Right atrium auricular region (tissue), 2 donors: Measurements from ENCODE around the gene TFEB. TPM values are rescaled to one million over a fixed set of nuclear protein-coding genes. Genes with fewer than 3 reads are reported as not detected.

Experiments
- DNase-seq: peaks from one replicate; pipeline ENCODE4 v3.0.0-alpha.2; 2019; ENCODE audit warnings: low spot score
- H3K27ac ChIP-seq, 2 donors: fragments of 200-600 bp; sonication (generic); 1 replicate in 1 of 2; 2 replicates in 1 of 2; pipeline ENCODE4 v1.5.1; 2016 to 2019
- H3K27me3 ChIP-seq, 2 donors: fragments of 200-600 bp; sonication (generic); one replicate each; pipeline versions ENCODE4 v1.5.1 to v1.6.0; 2017 to 2019
- H3K36me3 ChIP-seq: fragments of 200-600 bp; sonication (generic); one replicate; pipeline ENCODE4 v1.5.1; 2016
- H3K4me1 ChIP-seq, 2 donors: fragments of 200-600 bp; sonication (generic); one replicate each; pipeline versions ENCODE4 v1.5.1 to v1.6.0; 2017 to 2019
- H3K4me3 ChIP-seq, 2 donors: fragments of 200-600 bp; sonication (generic); 1 replicate in 1 of 2; 2 replicates in 1 of 2; pipeline ENCODE4 v1.5.1; 2017 to 2019; ENCODE audit warnings: mild to moderate bottlenecking in 1 of 2, moderate library complexity in 1 of 2
- H3K9me3 ChIP-seq, 2 donors: fragments of 200-600 bp; sonication (generic); one replicate each; pipeline ENCODE4 v1.5.1; 2019
- total RNA-seq, 2 donors: library from RNA; depleted of rRNA; stranded (reverse); fragments of >200 nt; gene quantifications; one replicate each; pipeline ENCODE4 v1.1.0, GENCODE V29; 2016
- TF ChIP-seq, protein P1 (sequence below), 2 donors: fragments of 200-600 bp; sonication (generic); IDR thresholded peaks; one replicate each; pipeline ENCODE4 v1.5.1; 2019; ENCODE audit warnings: antibody characterized with exemption in 2 of 2

The TFEB gene
- total RNA-seq, 2 donors from 2014 or later, result 31.5 to 35.8 TPM

DNA sequence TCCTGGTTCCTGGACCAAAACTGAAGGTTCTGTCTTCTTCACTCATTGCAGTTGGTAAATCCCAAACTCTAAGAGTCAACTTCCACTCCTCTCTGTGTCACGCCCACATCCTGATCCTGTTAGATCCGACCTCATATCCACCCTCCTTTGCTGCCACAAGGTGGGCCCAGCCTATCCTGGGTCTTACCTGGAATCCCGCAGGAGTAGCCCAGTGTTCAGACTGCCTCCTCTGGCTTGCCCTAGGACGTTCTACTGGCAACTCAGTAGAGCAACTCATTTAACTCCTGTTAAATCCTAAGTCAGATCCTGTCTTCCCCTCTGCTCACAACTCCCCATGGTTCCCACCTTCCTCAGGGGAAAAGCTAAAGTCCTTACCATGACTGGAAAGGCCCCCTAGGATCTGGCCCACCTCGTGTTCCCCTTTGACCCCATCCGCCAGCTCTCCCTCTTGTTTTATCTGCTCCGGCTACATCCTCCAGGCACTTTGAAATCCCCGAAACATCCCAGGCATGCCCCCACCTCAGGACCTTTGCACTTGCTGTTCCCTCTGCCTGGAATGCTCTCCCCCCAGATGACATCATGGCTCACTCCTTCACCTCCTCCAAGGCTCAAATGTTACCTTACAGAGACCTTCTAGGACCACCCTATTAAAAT, 43.9 kb downstream of the TFEB start:
- H3K27me3 ChIP-seq, result no peaks in the 10 kb centered on the region
- DNase-seq, result no peak
- no peak overlapping the region for H3K4me3 ChIP-seq
- H3K4me1 ChIP-seq, result peaks cover 0 to 27% of the 10 kb centered on the region in 2 donors
- H3K27ac ChIP-seq, result no peak overlapping the region
- no peaks in the 10 kb centered on the region for H3K9me3 ChIP-seq
- H3K36me3 ChIP-seq, result peaks cover 31% of the 10 kb centered on the region
- TF ChIP-seq, protein P1, sequence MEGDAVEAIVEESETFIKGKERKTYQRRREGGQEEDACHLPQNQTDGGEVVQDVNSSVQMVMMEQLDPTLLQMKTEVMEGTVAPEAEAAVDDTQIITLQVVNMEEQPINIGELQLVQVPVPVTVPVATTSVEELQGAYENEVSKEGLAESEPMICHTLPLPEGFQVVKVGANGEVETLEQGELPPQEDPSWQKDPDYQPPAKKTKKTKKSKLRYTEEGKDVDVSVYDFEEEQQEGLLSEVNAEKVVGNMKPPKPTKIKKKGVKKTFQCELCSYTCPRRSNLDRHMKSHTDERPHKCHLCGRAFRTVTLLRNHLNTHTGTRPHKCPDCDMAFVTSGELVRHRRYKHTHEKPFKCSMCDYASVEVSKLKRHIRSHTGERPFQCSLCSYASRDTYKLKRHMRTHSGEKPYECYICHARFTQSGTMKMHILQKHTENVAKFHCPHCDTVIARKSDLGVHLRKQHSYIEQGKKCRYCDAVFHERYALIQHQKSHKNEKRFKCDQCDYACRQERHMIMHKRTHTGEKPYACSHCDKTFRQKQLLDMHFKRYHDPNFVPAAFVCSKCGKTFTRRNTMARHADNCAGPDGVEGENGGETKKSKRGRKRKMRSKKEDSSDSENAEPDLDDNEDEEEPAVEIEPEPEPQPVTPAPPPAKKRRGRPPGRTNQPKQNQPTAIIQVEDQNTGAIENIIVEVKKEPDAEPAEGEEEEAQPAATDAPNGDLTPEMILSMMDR (IDR thresholded peaks at IDR 0.05), result no peak

DNA sequence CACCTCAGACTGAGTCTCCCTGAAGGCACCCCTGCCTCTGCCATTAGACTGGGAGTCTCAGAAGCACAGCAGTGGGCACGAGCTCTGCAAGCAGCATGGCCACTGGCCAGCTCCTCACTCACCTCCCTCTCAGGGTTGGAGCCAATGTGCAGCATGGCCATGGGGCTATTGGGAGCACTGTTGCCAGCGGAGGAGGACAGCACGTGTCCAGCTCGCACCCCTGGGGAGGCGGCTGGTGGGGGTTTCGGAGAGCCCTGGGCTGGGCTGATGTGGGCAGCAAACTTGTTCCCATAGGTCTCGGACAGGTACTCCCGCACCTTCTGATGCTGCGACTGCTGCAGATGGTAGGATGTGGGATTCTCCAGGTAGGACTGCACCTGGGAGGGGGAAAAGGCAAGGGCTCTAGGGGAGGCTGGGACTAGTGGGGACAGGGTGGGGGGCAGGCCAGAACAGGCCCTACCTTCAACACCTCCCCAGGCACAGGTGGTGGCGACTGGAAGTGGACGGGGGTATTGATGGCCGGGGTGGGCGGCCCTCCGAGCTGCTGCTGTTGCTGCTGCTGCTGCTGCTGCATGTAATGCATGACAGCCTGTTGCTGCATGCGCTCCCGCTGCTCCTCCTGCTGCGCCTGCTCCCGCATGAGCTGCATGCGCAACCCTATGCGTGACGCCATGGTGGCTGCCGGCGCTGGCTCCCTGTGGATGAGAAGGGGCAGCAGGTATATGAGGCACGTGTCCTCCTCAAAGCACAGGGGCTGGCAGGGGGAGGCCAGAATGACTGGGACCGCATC, 44.7 kb downstream of the TFEB start:
- H3K9me3 ChIP-seq, result no peaks in the 10 kb centered on the region
- no peak for DNase-seq
- H3K4me3 ChIP-seq, result no peak overlapping the region
- H3K27ac ChIP-seq, result no peak overlapping the region
- H3K36me3 ChIP-seq, result peaks cover 36% of the 10 kb centered on the region
- peaks cover 0 to 26% of the 10 kb centered on the region in 2 donors for H3K4me1 ChIP-seq
- TF ChIP-seq, protein P1 (IDR thresholded peaks at IDR 0.05), result no peak
- H3K27me3 ChIP-seq, result no peaks in the 10 kb centered on the region

DNA sequence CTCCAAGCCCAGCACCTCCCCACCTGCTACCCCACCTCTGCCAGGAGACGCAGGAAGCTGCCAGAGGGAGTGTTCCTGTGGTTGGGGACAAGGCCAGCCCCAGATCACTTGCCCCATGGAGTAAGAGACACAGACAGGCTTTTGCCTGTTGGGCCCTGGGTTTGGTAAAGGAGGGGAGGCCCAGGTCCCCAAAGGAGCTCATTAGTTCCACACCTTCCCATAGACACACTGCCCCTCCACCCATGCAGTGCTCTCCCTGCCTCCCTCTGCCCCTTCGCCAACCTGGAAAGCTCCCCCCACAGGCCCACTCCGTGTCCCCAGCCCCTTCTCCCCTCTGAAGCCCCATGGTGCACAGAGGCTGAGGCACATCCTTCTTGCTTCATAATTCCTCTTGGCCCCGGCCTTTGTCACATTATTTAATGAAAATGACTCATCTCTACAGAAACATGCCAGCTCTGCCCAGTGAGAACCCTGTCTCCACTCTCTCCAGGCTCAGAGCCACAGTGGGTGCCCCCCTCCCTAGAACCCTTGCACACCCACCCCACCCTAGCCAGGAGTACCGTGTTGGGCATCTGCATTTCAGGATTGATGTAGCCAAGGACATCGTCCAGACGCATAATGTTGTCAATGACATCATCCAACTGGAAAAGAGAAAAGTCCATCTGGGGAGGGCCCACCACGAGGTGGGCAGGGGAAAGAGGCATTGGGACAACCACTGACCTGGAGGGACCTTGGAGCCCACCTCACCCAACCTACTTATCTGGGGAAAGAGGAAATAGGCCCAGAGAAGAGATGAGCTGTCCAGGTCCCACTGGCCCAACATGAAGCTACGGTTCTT, 46.0 kb downstream of the TFEB start:
- Histone ChIP-seq H3K36me3 (peaks cover 50% of the 10 kb centered on the region), H3K27ac (no peak overlapping the region)
- TF ChIP-seq, protein P1 (IDR thresholded peaks at IDR 0.05), result no peak

DNA sequence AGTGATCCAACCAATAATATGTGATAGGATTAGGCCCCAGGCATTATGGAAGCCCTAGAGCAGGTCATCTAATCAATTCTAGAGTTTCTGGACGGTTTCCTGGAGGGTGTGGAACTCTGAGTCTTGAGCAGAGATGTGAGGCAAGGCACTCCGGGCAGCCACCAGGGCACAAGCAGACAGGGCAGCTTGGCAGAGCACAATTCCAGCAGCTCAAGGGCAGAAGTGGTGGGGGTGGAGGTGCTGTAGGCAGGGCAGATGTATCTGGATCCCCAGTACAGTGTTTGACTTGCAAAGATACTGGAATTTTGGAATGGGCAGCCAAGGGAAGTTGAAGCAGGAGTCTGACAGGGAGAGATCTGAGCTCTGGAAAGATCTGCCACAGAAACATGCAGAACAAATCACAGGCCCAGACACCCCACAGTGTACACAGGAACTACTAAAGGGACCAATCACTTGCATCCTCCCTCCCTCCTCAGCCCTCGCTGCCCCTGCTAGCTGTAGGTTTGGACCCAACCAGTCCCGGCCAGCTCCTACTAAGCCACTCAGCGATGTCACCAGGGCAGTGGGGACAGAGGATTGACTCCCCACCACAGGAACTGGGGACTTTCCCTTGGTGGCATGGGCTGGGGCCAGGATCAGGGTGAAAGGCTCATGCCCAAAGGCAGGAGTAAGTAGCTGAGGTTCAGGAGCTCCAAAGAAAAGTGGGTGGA, 47.0 kb downstream of the TFEB start:
- DNase-seq, result no peak

More for the DNA sequence above, 46.0 kb downstream of the TFEB start:
- DNase-seq, result no peak
- Histone ChIP-seq H3K4me3 (no peak overlapping the region), H3K4me1 (peaks cover 0 to 16% of the 10 kb centered on the region in 2 donors), H3K9me3 (no peaks in the 10 kb centered on the region), H3K27me3 (no peaks in the 10 kb centered on the region)

More for the DNA sequence above, 47.0 kb downstream of the TFEB start:
- Histone ChIP-seq H3K27me3 (no peaks in the 10 kb centered on the region), H3K4me3 (no peak overlapping the region), H3K36me3 (peaks cover 51% of the 10 kb centered on the region), H3K4me1 (peaks cover 0 to 12% of the 10 kb centered on the region in 2 donors), H3K9me3 (no peaks in the 10 kb centered on the region), H3K27ac (no peak overlapping the region)
- TF ChIP-seq, protein P1 (IDR thresholded peaks at IDR 0.05), result no peak
